Ishikawa (cell line): Measurements from ENCODE around the gene IL22RA2.

ENCODE experiments used
- CEBPB ChIP-seq: IDR thresholded peaks from 2 replicates; pipeline ENCODE4 v1.6.1; 2012
- CREB1 ChIP-seq: IDR thresholded peaks from 2 replicates; pipeline ENCODE4 v1.6.1; 2012; ENCODE audit warnings: low read depth
- EGR1 ChIP-seq: IDR thresholded peaks from 2 replicates; pipeline ENCODE4 v1.6.1; 2012
- EP300 ChIP-seq: IDR thresholded peaks from 2 replicates; pipeline ENCODE4 v1.6.1; 2012; ENCODE audit warnings: borderline replicate concordance
- FOXM1 ChIP-seq: IDR thresholded peaks from 2 replicates; pipeline ENCODE4 v1.6.1; 2012; ENCODE audit warnings: low read depth, borderline replicate concordance
- NFIC ChIP-seq: IDR thresholded peaks from 2 replicates; pipeline ENCODE4 v1.6.1; 2012
- RAD21 ChIP-seq: IDR thresholded peaks from 2 replicates; pipeline ENCODE4 v1.6.1; 2012; ENCODE audit warnings: low read depth
- TAF1 ChIP-seq: IDR thresholded peaks from 2 replicates; pipeline ENCODE4 v1.6.1; 2012; ENCODE audit warnings: low read depth, mild to moderate bottlenecking
- TCF12 ChIP-seq: IDR thresholded peaks from 2 replicates; pipeline ENCODE4 v1.6.1; 2012; ENCODE audit warnings: low read depth
- TEAD4 ChIP-seq: IDR thresholded peaks from 2 replicates; pipeline ENCODE4 v1.6.1; 2012
- YY1 ChIP-seq: IDR thresholded peaks from 2 replicates; pipeline ENCODE4 v1.6.1; 2012; ENCODE audit warnings: low read depth
- ZBTB7A ChIP-seq: IDR thresholded peaks from 2 replicates; pipeline ENCODE4 v1.6.1; 2012; ENCODE audit warnings: low read depth
- TF ChIP-seq, protein P1 (sequence below): IDR thresholded peaks from 2 replicates; pipeline ENCODE4 v1.6.1; 2012; ENCODE audit warnings: low read depth, mild to moderate bottlenecking
- TF ChIP-seq, protein P2 (sequence below): IDR thresholded peaks from 2 replicates; pipeline ENCODE4 v1.6.1; 2012
- TF ChIP-seq, protein P3 (sequence below): IDR thresholded peaks from 2 replicates; pipeline ENCODE4 v1.6.1; 2012

The IL22RA2 gene

DNA sequence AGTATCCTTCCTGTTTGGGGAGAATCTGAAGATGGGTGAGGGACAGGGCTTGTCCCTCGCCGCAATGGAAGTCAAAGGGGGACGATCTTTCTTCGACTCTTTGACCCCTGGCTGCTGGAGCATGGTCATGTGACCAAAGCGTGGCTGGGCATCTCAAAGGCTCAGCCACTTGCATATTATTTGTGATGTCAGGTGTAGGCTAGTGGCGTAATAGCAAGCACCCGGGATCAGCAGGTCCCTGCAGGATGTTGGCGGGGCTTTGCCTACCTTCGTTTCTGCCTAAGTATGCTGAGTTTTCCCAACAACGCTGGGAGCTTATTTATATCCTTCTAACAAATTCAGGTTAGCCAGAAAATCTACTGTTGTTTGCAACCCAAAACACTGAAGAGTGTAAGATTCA is 78.4 kb downstream of the IL22RA2 start:
- TF ChIP-seq NFIC = no peak
- no peak for TF ChIP-seq RAD21
- no peak for TF ChIP-seq TCF12
- no peak for TF ChIP-seq ZBTB7A
- TF ChIP-seq, protein P1, sequence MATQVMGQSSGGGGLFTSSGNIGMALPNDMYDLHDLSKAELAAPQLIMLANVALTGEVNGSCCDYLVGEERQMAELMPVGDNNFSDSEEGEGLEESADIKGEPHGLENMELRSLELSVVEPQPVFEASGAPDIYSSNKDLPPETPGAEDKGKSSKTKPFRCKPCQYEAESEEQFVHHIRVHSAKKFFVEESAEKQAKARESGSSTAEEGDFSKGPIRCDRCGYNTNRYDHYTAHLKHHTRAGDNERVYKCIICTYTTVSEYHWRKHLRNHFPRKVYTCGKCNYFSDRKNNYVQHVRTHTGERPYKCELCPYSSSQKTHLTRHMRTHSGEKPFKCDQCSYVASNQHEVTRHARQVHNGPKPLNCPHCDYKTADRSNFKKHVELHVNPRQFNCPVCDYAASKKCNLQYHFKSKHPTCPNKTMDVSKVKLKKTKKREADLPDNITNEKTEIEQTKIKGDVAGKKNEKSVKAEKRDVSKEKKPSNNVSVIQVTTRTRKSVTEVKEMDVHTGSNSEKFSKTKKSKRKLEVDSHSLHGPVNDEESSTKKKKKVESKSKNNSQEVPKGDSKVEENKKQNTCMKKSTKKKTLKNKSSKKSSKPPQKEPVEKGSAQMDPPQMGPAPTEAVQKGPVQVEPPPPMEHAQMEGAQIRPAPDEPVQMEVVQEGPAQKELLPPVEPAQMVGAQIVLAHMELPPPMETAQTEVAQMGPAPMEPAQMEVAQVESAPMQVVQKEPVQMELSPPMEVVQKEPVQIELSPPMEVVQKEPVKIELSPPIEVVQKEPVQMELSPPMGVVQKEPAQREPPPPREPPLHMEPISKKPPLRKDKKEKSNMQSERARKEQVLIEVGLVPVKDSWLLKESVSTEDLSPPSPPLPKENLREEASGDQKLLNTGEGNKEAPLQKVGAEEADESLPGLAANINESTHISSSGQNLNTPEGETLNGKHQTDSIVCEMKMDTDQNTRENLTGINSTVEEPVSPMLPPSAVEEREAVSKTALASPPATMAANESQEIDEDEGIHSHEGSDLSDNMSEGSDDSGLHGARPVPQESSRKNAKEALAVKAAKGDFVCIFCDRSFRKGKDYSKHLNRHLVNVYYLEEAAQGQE = no peak
- no peak for TF ChIP-seq TEAD4
- TF ChIP-seq EGR1 = no peak
- TF ChIP-seq, protein P2, sequence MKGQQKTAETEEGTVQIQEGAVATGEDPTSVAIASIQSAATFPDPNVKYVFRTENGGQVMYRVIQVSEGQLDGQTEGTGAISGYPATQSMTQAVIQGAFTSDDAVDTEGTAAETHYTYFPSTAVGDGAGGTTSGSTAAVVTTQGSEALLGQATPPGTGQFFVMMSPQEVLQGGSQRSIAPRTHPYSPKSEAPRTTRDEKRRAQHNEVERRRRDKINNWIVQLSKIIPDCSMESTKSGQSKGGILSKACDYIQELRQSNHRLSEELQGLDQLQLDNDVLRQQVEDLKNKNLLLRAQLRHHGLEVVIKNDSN = no peak
- no peak for TF ChIP-seq YY1
- no peak for TF ChIP-seq TAF1
- TF ChIP-seq CREB1 = no peak
- no peak for TF ChIP-seq CEBPB
- TF ChIP-seq, protein P3, sequence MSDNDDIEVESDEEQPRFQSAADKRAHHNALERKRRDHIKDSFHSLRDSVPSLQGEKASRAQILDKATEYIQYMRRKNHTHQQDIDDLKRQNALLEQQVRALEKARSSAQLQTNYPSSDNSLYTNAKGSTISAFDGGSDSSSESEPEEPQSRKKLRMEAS = no peak

DNA sequence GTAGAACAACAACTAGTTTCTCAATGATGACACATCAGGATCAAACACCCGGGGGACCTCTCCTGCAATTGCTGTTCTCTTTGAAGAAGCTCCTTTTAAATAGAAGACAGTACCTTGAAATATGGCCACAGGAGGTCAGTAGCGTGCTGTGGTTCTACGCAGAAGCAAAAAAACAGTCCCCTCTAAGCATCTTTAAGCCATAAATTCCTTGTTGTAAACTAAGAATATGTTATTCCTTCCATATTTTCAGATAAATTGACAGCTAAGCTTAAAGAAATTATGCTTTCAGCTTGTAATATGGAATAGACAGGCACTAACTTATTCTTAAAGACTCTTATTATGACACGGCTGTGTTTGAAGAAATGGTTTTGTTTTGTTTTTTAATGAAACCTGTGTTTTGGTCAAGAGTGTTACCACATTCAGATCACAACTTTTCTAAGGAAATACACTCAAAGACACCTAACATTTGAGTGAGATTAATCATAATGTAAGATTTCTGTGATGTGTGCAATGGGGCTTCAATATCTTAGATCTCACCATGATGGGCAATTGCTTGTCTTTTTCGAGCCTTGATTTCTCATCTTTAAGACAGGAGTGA is 78.9 kb downstream of the IL22RA2 start:
- TF ChIP-seq TCF12 = no peak
- no peak for TF ChIP-seq CEBPB
- no peak for TF ChIP-seq EP300
- TF ChIP-seq, protein P3 = no peak
- no peak for TF ChIP-seq CREB1
- TF ChIP-seq FOXM1 = no peak
- peak; percentile 84 for TF ChIP-seq RAD21
